Activated CD8-positive, alpha-beta T cell treated with anti-CD3 and anti-CD28 coated beads for 36 hours (primary cell): ENCODE results near the gene LYSMD4. TPM values are rescaled to one million over a fixed set of nuclear protein-coding genes. Genes with fewer than 3 reads are reported as not detected.

Experiments used
- ATAC-seq: fragments of 200-7000 bp; cut with Tn5 transposase; one replicate; pipeline ENCODE4 v1.10.0; 2021; ENCODE audit warnings: mild to moderate bottlenecking, moderate library complexity
- CTCF ChIA-PET: fragments of 350-600 bp; sonication (Branson Sonifier 250); formaldehyde crosslinking; loops from one replicate; lab custom pipeline; 2021; ENCODE audit warnings: antibody characterized with exemption; lab: Charles Lee
- POLR2A ChIA-PET: fragments of 350-600 bp; sonication (Branson Sonifier 250); formaldehyde crosslinking; loops from one replicate; lab custom pipeline; 2021; ENCODE audit warnings: antibody characterized with exemption; lab: Charles Lee
- DNase-seq: peaks from one replicate; pipeline ENCODE4 v3.0.0-alpha.2; 2020
- H3K27ac Mint-ChIP-seq: one replicate; pipeline ENCODE4 v1.8.0; 2021; ENCODE audit warnings: mild to moderate bottlenecking, mixed read lengths
- H3K27me3 Mint-ChIP-seq: one replicate; pipeline ENCODE4 v1.8.0; 2021; ENCODE audit warnings: mixed read lengths
- H3K36me3 Mint-ChIP-seq: one replicate; pipeline ENCODE4 v1.8.0; 2021; ENCODE audit warnings: low read depth, mixed read lengths
- H3K4me1 Mint-ChIP-seq: one replicate; pipeline ENCODE4 v1.8.0; 2021; ENCODE audit warnings: low read depth, mixed read lengths
- H3K4me3 Mint-ChIP-seq: one replicate; pipeline ENCODE4 v1.8.0; 2021; ENCODE audit warnings: mild to moderate bottlenecking, moderate library complexity, mixed read lengths
- H3K9me3 Mint-ChIP-seq: one replicate; pipeline ENCODE4 v1.8.0; 2021; ENCODE audit warnings: mixed read lengths
- intact Hi-C: fragments of 100-400 bp; cut with micrococcal nuclease; formaldehyde crosslinking; loops from one replicate; pipeline ENCODE4 v1.10.0; 2022
- total RNA-seq, 2 experiments: library from RNA; stranded (reverse); gene quantifications; one replicate each; pipeline ENCODE4 v1.2.3, GENCODE V29; 2021
- TF ChIP-seq, protein P1 (sequence below): fragments of 200-600 bp; IDR thresholded peaks from one replicate; pipeline ENCODE4 v1.8.0; 2022; ENCODE audit warnings: antibody characterized with exemption, mild to moderate bottlenecking

Gene LYSMD4
- total RNA-seq, 2 experiments from 2014 or later = 4.5 to 6.6 TPM

DNA sequence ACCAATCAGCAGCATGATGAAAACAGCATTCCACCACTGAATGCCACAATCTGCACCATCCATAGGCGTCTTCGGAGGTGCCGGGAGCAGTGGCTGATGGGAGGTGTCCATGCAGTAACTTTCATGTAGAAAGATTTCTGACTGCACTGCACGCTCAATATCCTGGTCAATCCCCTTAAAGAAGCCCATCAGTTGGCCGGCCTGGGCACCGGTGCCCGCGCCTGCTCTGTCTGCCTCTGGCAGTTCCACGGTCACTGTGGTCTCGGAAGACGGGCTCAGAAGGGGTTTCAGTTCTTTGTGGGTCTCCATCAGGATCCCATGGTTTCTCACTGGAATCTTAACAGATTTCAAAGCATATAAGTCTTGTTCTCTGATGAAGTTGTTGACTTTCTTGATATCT lies 3.9 kb downstream of the LYSMD4 start:
- TF ChIP-seq, protein P1, sequence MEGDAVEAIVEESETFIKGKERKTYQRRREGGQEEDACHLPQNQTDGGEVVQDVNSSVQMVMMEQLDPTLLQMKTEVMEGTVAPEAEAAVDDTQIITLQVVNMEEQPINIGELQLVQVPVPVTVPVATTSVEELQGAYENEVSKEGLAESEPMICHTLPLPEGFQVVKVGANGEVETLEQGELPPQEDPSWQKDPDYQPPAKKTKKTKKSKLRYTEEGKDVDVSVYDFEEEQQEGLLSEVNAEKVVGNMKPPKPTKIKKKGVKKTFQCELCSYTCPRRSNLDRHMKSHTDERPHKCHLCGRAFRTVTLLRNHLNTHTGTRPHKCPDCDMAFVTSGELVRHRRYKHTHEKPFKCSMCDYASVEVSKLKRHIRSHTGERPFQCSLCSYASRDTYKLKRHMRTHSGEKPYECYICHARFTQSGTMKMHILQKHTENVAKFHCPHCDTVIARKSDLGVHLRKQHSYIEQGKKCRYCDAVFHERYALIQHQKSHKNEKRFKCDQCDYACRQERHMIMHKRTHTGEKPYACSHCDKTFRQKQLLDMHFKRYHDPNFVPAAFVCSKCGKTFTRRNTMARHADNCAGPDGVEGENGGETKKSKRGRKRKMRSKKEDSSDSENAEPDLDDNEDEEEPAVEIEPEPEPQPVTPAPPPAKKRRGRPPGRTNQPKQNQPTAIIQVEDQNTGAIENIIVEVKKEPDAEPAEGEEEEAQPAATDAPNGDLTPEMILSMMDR = no peak
- POLR2A ChIA-PET = no interaction called here
- no peak for ATAC-seq

DNA sequence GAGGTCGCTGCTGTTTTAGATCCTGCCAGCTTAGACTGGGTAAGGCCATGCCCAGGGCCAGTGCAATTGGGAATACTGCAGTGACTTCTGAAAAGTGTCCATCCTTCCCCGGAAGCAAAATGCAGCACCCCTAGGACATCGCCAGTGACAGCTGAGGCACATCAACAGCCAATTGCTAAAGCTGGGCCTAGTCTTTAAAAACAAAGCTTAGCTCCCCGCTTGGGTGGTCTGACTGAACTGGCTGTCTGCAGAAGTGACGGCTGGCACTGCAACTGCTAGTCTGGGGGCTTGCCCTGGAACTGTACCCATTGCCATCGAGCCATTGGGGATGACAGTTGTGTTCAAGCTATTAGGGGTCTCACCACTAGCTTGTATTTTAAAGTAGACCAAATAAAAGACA lies 4.3 kb downstream of the LYSMD4 start:
- CTCF ChIA-PET = interaction anchor here (0.9 to 4.4 kb wide), 4 partner anchors 21 to 456 kb away, joined by 3 to 18 read pairs (median 8); no protein-coding TSS in a partner anchor
- H3K36me3 Mint-ChIP-seq = no peaks in the 10 kb centered on the region
- POLR2A ChIA-PET = no interaction called here
- ATAC-seq (no peak), DNase-seq (no peak)
- H3K27me3 Mint-ChIP-seq = no peaks in the 10 kb centered on the region
- TF ChIP-seq, protein P1 = no peak
- no peak overlapping the region for H3K4me3 Mint-ChIP-seq
- H3K4me1 Mint-ChIP-seq = peaks cover 14% of the 10 kb centered on the region
- no peaks in the 10 kb centered on the region for H3K9me3 Mint-ChIP-seq
- H3K27ac Mint-ChIP-seq = no peak overlapping the region
- intact Hi-C loops = no loop called here

More for the DNA sequence above, 3.9 kb downstream of the LYSMD4 start:
- no peak overlapping the region for H3K4me3 Mint-ChIP-seq
- CTCF ChIA-PET = interaction anchor here (0.9 to 4.4 kb wide), 4 partner anchors 21 to 457 kb away, joined by 3 to 18 read pairs (median 8); no protein-coding TSS in a partner anchor
- no peaks in the 10 kb centered on the region for H3K27me3 Mint-ChIP-seq
- H3K9me3 Mint-ChIP-seq = no peaks in the 10 kb centered on the region
- H3K4me1 Mint-ChIP-seq = peaks cover 15% of the 10 kb centered on the region
- H3K27ac Mint-ChIP-seq = no peak overlapping the region
- intact Hi-C loops = no loop called here
- no peaks in the 10 kb centered on the region for H3K36me3 Mint-ChIP-seq
- no peak for DNase-seq

DNA sequence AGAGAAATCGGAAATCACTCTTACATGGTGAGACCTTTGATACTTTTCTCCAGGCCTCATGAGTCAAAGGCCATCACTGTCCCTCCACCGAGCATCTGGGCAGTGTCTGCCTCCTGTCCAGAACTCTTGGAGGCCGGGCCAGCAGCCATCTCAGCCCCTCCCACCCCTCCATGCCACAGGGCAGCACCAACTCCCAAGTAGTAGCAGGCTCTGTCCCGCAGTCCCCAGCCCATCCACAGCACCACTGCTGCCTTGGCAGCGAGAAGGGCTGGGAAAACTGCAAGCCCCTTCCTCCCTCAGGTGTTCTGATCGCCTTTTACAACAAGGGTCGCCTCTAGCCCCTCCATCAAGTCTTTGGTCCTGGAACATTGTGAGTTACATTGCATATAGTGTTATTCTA lies 5.5 kb downstream of the LYSMD4 start:
- Mint-ChIP-seq H3K4me3 (no peak overlapping the region), H3K27ac (no peak overlapping the region), H3K27me3 (no peaks in the 10 kb centered on the region), H3K9me3 (no peaks in the 10 kb centered on the region), H3K36me3 (no peaks in the 10 kb centered on the region), H3K4me1 (peaks cover 11% of the 10 kb centered on the region)
- TF ChIP-seq, protein P1 = no peak
- intact Hi-C loops = no loop called here
- CTCF ChIA-PET = interaction anchor here (3.5 kb wide), 1 partner anchor 24 kb away, joined by 14 read pairs; no protein-coding TSS in a partner anchor
- ATAC-seq = no peak
- POLR2A ChIA-PET = no interaction called here
- DNase-seq = no peak

DNA sequence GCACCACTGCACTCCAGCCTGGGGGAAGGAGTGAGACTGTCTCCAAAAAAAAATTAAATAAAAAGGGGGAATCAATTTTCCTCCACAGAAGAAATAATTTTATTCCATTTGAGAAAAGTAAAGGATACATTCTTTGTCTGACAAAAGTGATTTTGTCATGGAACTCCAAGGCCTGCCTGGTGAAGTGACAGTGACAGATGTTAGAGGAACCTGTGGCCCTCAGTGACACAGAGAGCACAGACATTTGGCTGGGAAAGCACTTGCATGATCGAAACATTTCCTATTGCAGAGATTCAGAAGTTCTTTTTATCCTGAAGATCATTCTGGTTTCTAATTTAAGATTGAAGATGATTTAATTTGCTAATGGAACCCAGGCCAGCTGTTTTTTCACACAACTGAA lies 5.9 kb downstream of the LYSMD4 start:
- no peak overlapping the region for H3K27ac Mint-ChIP-seq
- ChIA-PET CTCF (no interaction called here), POLR2A (no interaction called here)
- peaks cover 9% of the 10 kb centered on the region for H3K4me1 Mint-ChIP-seq
- H3K27me3 Mint-ChIP-seq = no peaks in the 10 kb centered on the region
- no peaks in the 10 kb centered on the region for H3K9me3 Mint-ChIP-seq
- no peak for ATAC-seq
- DNase-seq = no peak
- no peak overlapping the region for H3K4me3 Mint-ChIP-seq
- intact Hi-C loops = no loop called here
- no peaks in the 10 kb centered on the region for H3K36me3 Mint-ChIP-seq
- TF ChIP-seq, protein P1 = no peak

DNA sequence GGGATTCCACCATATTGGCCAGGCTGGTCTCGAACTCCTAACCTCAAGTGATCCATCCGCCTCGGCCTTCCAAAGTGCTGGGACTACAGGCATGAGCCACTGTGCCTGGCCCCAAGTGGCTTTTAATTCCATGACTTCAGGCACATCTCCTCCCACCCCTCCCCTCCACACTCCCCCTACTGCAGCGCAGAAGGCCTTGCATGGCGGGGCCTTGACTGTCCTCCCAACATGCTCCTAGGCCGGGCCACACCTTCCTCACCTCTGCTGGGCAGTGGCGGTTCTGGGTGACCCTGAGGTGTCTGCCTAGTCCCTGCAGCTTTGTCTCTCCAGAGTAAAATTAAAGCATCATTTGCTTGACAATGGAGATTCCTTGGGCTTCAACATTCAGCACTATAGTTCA lies 6.9 kb downstream of the LYSMD4 start:
- DNase-seq = no peak
- TF ChIP-seq, protein P1 = no peak
- H3K36me3 Mint-ChIP-seq = no peaks in the 10 kb centered on the region
- H3K4me1 Mint-ChIP-seq = peaks cover 9% of the 10 kb centered on the region
- H3K9me3 Mint-ChIP-seq = no peaks in the 10 kb centered on the region
- H3K27ac Mint-ChIP-seq = no peak overlapping the region
- ATAC-seq = no peak
- ChIA-PET POLR2A (no interaction called here), CTCF (no interaction called here)
- intact Hi-C loops = no loop called here
- H3K4me3 Mint-ChIP-seq = no peak overlapping the region
- H3K27me3 Mint-ChIP-seq = no peaks in the 10 kb centered on the region
